Activated T-helper 17 cell treated with anti-CD3 and anti-CD28 coated beads, Interleukin-2, amount 50 U/mL, for 72 hours (primary cell): Measurements from ENCODE around the gene C16orf74. TPM values are rescaled to one million over a fixed set of nuclear protein-coding genes. Genes with fewer than 3 reads are reported as not detected.

Experiments used
- ATAC-seq: fragments of 150-1000 bp; cut with Tn5 transposase; replicated peaks from 2 replicates; pipeline ENCODE4 v1.10.0; 2021; ENCODE audit warnings: mild to moderate bottlenecking, moderate library complexity
- H3K27ac Mint-ChIP-seq: one replicate; pipeline ENCODE4 v1.8.0; 2022; ENCODE audit warnings: mixed read lengths
- H3K27me3 Mint-ChIP-seq: one replicate; pipeline ENCODE4 v1.8.0; 2022; ENCODE audit warnings: mixed read lengths
- H3K36me3 Mint-ChIP-seq: one replicate; pipeline ENCODE4 v1.8.0; 2022; ENCODE audit warnings: low read depth, mild to moderate bottlenecking, mixed read lengths
- H3K4me1 Mint-ChIP-seq: one replicate; pipeline ENCODE4 v1.8.0; 2022; ENCODE audit warnings: mixed read lengths
- H3K4me3 Mint-ChIP-seq: one replicate; pipeline ENCODE4 v1.8.0; 2022; ENCODE audit warnings: mild to moderate bottlenecking, mixed read lengths
- H3K9me3 Mint-ChIP-seq: one replicate; pipeline ENCODE4 v1.8.0; 2022; ENCODE audit warnings: mixed read lengths
- total RNA-seq, 2 donors: library from RNA; stranded (reverse); gene quantifications; one replicate each; pipeline ENCODE4 v1.2.3, GENCODE V29; 2022

The C16orf74 gene
- total RNA-seq, 2 donors from 2014 or later = 0.35 TPM; not detected in 1

GRCh38 chr16:85783441-85783840 lies 32.5 kb upstream of the C16orf74 start:
- H3K27ac Mint-ChIP-seq = peak overlapping the region; percentile 72
- peaks cover 94% of the 10 kb centered on the region for H3K36me3 Mint-ChIP-seq
- H3K4me1 Mint-ChIP-seq = peaks cover 17% of the 10 kb centered on the region
- H3K4me3 Mint-ChIP-seq = no peak overlapping the region
- no peaks in the 10 kb centered on the region for H3K27me3 Mint-ChIP-seq
- no peak for ATAC-seq
- H3K9me3 Mint-ChIP-seq = no peaks in the 10 kb centered on the region

GRCh38 chr16:85782451-85782850 lies 31.6 kb upstream of the C16orf74 start:
- no peak overlapping the region for H3K4me3 Mint-ChIP-seq
- H3K36me3 Mint-ChIP-seq = peaks cover 94% of the 10 kb centered on the region
- no peak overlapping the region for H3K27ac Mint-ChIP-seq
- peaks cover 17% of the 10 kb centered on the region for H3K4me1 Mint-ChIP-seq
- no peak for ATAC-seq
- no peaks in the 10 kb centered on the region for H3K9me3 Mint-ChIP-seq
- no peaks in the 10 kb centered on the region for H3K27me3 Mint-ChIP-seq

GRCh38 chr16:85781695-85782370 lies 30.9 kb upstream of the C16orf74 start:
- Mint-ChIP-seq H3K4me3 (no peak overlapping the region), H3K27ac (no peak overlapping the region), H3K4me1 (peaks cover 17% of the 10 kb centered on the region), H3K27me3 (no peaks in the 10 kb centered on the region), H3K9me3 (no peaks in the 10 kb centered on the region), H3K36me3 (peaks cover 94% of the 10 kb centered on the region)
- ATAC-seq = no peak

GRCh38 chr16:85781156-85781555 lies 30.3 kb upstream of the C16orf74 start:
- H3K27ac Mint-ChIP-seq = no peak overlapping the region

GRCh38 chr16:85780281-85780680 lies 29.4 kb upstream of the C16orf74 start:
- H3K4me1 Mint-ChIP-seq = peaks cover 13% of the 10 kb centered on the region
- no peaks in the 10 kb centered on the region for H3K9me3 Mint-ChIP-seq
- H3K27ac Mint-ChIP-seq = no peak overlapping the region
- no peak for ATAC-seq
- no peaks in the 10 kb centered on the region for H3K27me3 Mint-ChIP-seq
- no peak overlapping the region for H3K4me3 Mint-ChIP-seq
- H3K36me3 Mint-ChIP-seq = peaks cover 87% of the 10 kb centered on the region

More at GRCh38 chr16:85781156-85781555, 30.3 kb upstream of the C16orf74 start:
- Mint-ChIP-seq H3K4me3 (no peak overlapping the region), H3K36me3 (peaks cover 94% of the 10 kb centered on the region), H3K27me3 (no peaks in the 10 kb centered on the region), H3K9me3 (no peaks in the 10 kb centered on the region), H3K4me1 (peaks cover 13% of the 10 kb centered on the region)
- ATAC-seq = no peak

GRCh38 chr16:85778873-85779272 lies 28.0 kb upstream of the C16orf74 start:
- peak; percentile 80 for ATAC-seq
- Mint-ChIP-seq H3K27me3 (no peaks in the 10 kb centered on the region), H3K4me3 (no peak overlapping the region), H3K4me1 (peaks cover 13% of the 10 kb centered on the region), H3K9me3 (no peaks in the 10 kb centered on the region), H3K27ac (no peak overlapping the region), H3K36me3 (peaks cover 75% of the 10 kb centered on the region)

GRCh38 chr16:85777583-85778310 lies 26.9 kb upstream of the C16orf74 start:
- peaks cover 8% of the 10 kb centered on the region for H3K4me1 Mint-ChIP-seq
- no peak overlapping the region for H3K4me3 Mint-ChIP-seq
- peaks cover 66% of the 10 kb centered on the region for H3K36me3 Mint-ChIP-seq
- no peaks in the 10 kb centered on the region for H3K9me3 Mint-ChIP-seq
- no peak for ATAC-seq
- no peaks in the 10 kb centered on the region for H3K27me3 Mint-ChIP-seq
- no peak overlapping the region for H3K27ac Mint-ChIP-seq

GRCh38 chr16:85774811-85775210 lies 23.9 kb upstream of the C16orf74 start:
- H3K4me1 Mint-ChIP-seq = no peaks in the 10 kb centered on the region
- H3K27me3 Mint-ChIP-seq = no peaks in the 10 kb centered on the region
- H3K9me3 Mint-ChIP-seq = no peaks in the 10 kb centered on the region
- H3K27ac Mint-ChIP-seq = no peak overlapping the region
- H3K4me3 Mint-ChIP-seq = no peak overlapping the region
- peaks cover 36% of the 10 kb centered on the region for H3K36me3 Mint-ChIP-seq
- no peak for ATAC-seq

GRCh38 chr16:85774136-85774535 lies 23.2 kb upstream of the C16orf74 start:
- H3K36me3 Mint-ChIP-seq = peaks cover 30% of the 10 kb centered on the region
- H3K9me3 Mint-ChIP-seq = no peaks in the 10 kb centered on the region
- no peak overlapping the region for H3K4me3 Mint-ChIP-seq
- H3K27ac Mint-ChIP-seq = no peak overlapping the region
- H3K4me1 Mint-ChIP-seq = no peaks in the 10 kb centered on the region
- no peaks in the 10 kb centered on the region for H3K27me3 Mint-ChIP-seq
- ATAC-seq = no peak

GRCh38 chr16:85773044-85773443 lies 22.1 kb upstream of the C16orf74 start:
- no peak overlapping the region for H3K27ac Mint-ChIP-seq
- ATAC-seq = no peak
- no peaks in the 10 kb centered on the region for H3K27me3 Mint-ChIP-seq
- H3K4me1 Mint-ChIP-seq = no peaks in the 10 kb centered on the region
- H3K4me3 Mint-ChIP-seq = no peak overlapping the region
- peaks cover 19% of the 10 kb centered on the region for H3K36me3 Mint-ChIP-seq
- no peaks in the 10 kb centered on the region for H3K9me3 Mint-ChIP-seq

- H3K9me3 Mint-ChIP-seq = no peaks in the 10 kb centered on the region
- ATAC-seq = no peak
Observed at GRCh38 chr16:85770741-85771140, 19.8 kb upstream of the C16orf74 start.

GRCh38 chr16:85768199-85768598 lies 17.3 kb upstream of the C16orf74 start:
- Mint-ChIP-seq H3K9me3 (no peaks in the 10 kb centered on the region), H3K36me3 (no peaks in the 10 kb centered on the region), H3K27me3 (peaks cover 2% of the 10 kb centered on the region), H3K27ac (no peak overlapping the region), H3K4me3 (no peak overlapping the region), H3K4me1 (no peaks in the 10 kb centered on the region)
- no peak for ATAC-seq

More at GRCh38 chr16:85770741-85771140, 19.8 kb upstream of the C16orf74 start:
- H3K4me1 Mint-ChIP-seq = no peaks in the 10 kb centered on the region
- H3K27ac Mint-ChIP-seq = no peak overlapping the region
- H3K4me3 Mint-ChIP-seq = no peak overlapping the region
- peaks cover 2% of the 10 kb centered on the region for H3K27me3 Mint-ChIP-seq
- no peaks in the 10 kb centered on the region for H3K36me3 Mint-ChIP-seq

- Mint-ChIP-seq H3K27me3 (peaks cover 2% of the 10 kb centered on the region), H3K4me1 (no peaks in the 10 kb centered on the region), H3K9me3 (no peaks in the 10 kb centered on the region), H3K36me3 (no peaks in the 10 kb centered on the region), H3K27ac (no peak overlapping the region), H3K4me3 (no peak overlapping the region)
- peak; percentile 31 for ATAC-seq
Observed at GRCh38 chr16:85767531-85767930, 16.6 kb upstream of the C16orf74 start.

- H3K36me3 Mint-ChIP-seq = no peaks in the 10 kb centered on the region
- no peak overlapping the region for H3K27ac Mint-ChIP-seq
- H3K4me3 Mint-ChIP-seq = no peak overlapping the region
- no peaks in the 10 kb centered on the region for H3K9me3 Mint-ChIP-seq
- H3K4me1 Mint-ChIP-seq = no peaks in the 10 kb centered on the region
- ATAC-seq = no peak
- H3K27me3 Mint-ChIP-seq = peaks cover 6% of the 10 kb centered on the region
Observed at GRCh38 chr16:85765767-85766166, 14.9 kb upstream of the C16orf74 start.

- no peaks in the 10 kb centered on the region for H3K9me3 Mint-ChIP-seq
- H3K27me3 Mint-ChIP-seq = peaks cover 9% of the 10 kb centered on the region
- no peaks in the 10 kb centered on the region for H3K4me1 Mint-ChIP-seq
- ATAC-seq = no peak
- no peak overlapping the region for H3K27ac Mint-ChIP-seq
- no peak overlapping the region for H3K4me3 Mint-ChIP-seq
- H3K36me3 Mint-ChIP-seq = no peaks in the 10 kb centered on the region
Observed at GRCh38 chr16:85765211-85765610, 14.3 kb upstream of the C16orf74 start.
